Posterior cingulate gyrus (tissue), 11 donors: ENCODE measurements around the gene ARHGEF10L.

ENCODE experiments used
- DNase-seq, 10 donors: peaks; one replicate each; pipeline versions ENCODE4 v3.0.0 to v3.0.0-alpha.2; 2020 to 2021; ENCODE audit warnings: mixed read lengths in 3 of 10
- intact Hi-C: fragments of 100-400 bp; cut with DNase I; formaldehyde crosslinking; loops from one replicate; pipeline ENCODE4 v1.15.1; 2023

The ARHGEF10L gene

DNA sequence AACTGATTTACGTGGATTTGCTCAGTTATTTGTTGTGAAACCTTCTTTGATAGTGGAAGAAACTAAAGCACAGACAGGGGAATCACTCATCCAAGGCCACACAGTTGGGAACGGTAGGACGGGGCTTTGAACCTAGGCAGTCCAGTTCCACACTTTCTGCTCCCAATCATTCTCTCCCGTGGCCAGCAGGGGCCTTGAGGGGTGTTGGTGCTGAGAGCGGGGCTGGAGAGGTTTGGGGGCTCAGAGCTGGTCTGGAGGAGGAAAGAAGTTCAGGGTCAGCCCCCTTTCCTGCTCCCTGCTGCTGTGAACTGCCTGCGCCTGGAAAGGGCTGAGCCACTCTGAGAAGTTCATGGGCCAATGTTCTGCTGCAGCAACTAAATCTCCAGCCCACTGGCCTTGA is 184.2 kb downstream of the ARHGEF10L start:
- DNase-seq: no peak
- intact Hi-C loops: no loop called here

DNA sequence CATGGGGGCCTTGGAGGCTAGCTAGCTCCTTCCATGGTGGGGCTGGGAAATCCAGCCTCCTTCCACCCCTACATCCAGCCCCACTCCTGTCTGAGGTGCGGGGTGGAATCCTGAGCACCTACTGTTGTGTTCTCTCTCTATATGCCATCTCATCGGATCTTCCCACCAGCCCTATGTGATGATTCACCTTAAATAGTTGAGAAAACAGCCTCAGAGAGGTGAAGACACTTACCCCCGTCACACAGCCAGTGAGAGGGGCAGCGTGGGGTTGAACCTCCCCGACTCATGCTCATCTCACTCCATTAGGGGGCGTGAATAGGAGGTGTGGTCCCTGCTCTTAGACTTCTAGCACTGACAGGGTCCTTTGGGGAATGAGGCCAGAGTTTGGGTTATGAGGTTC is 184.7 kb downstream of the ARHGEF10L start:
- intact Hi-C loops: no loop called here
- DNase-seq: no peak

GRCh38 chr1:17725084-17725719 is 185.7 kb downstream of the ARHGEF10L start:
- intact Hi-C loops: no loop called here
- DNase-seq: no peak

GRCh38 chr1:17725811-17726582 is 186.5 kb downstream of the ARHGEF10L start:
- intact Hi-C loops: no loop called here
- DNase-seq: no peak

DNA sequence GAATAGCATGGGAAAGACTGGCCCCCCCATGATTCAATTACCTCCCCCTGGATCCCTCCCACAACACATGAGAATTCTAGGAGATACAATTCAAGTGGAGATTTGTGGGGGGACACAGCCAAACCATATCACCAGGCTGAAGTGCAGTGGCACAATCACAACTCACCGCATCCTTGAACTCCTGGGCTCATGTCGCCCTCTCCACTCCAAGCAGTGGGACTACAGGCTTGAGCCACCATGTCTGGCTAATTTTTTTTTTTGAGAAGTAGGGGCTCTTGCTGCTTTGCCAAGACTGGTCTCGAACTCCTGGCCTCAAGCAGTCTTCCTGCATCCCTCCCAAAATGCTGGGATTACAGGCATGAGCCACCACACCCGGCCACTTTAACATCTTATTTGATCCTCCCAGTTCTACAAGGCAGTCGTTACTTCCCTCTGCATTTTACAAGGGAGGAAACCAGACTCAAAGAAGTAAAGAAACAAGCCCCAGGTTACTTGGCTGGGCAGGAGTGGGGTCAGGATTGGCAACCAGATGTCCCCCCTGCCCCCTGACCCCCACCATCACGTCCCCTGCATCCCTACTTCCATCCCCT is 188.7 kb downstream of the ARHGEF10L start:
- DNase-seq: peak in 1 of 10 donors; percentile 48
- intact Hi-C loops: no loop called here

DNA sequence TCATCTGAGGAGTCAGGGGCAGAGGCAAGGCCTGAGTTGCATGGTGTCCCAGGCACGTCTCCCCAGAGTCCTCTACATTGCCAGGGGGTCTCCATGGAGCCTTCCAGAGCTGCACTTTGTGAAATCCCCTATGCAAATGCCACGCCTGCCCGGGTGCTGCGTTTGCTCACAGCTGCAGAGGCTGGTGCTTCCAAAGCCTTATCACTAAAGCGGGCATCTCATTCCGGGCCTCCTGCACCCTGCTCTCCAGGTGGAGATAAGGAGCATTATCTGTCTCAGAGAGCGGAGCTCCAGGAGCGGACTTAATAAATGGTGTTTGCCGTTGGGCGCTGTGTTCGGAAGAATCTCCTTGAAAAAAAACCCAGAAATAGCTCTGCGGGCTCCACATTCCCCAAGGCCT is 189.8 kb downstream of the ARHGEF10L start:
- DNase-seq: peak in 1 of 10 donors; percentile 19
- intact Hi-C loops: no loop called here

DNA sequence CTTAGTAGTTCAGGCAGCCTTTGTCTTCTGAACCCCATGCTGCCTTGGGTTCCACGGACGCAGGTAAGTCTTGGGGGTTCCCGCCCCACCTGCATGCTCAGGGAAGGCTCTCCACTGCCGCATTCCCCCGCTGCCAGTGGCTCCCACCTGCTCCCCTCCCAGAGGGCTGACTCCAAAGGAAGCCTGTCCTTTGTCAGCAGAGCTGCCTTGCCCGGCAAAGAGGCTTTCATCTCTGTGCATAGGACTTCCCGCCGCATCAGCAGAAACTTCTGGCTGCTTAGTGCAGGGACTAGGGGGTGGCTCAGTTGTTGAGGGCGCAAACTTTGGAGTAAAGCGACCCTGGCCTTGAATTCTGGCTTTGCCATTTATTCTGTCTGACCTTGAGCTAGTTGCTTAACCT is 190.4 kb downstream of the ARHGEF10L start:
- DNase-seq: no peak
- intact Hi-C loops: no loop called here

- intact Hi-C loops: no loop called here
- DNase-seq: peak in 1 of 10 donors; percentile 20
Measured at GRCh38 chr1:17731460-17731859, 192.0 kb downstream of the ARHGEF10L start.

- intact Hi-C loops: no loop called here
Measured at GRCh38 chr1:17732475-17732874, 193.0 kb downstream of the ARHGEF10L start.

GRCh38 chr1:17733661-17734060 is 194.2 kb downstream of the ARHGEF10L start:
- no peak for DNase-seq
- intact Hi-C loops: no loop called here

More at GRCh38 chr1:17732475-17732874, 193.0 kb downstream of the ARHGEF10L start:
- DNase-seq: peak in 1 of 10 donors; percentile 11

GRCh38 chr1:17734609-17735008 is 195.1 kb downstream of the ARHGEF10L start:
- DNase-seq: no peak
- intact Hi-C loops: no loop called here

GRCh38 chr1:17735348-17735747 is 195.8 kb downstream of the ARHGEF10L start:
- peak in 1 of 10 donors; percentile 33 for DNase-seq
- intact Hi-C loops: no loop called here

DNA sequence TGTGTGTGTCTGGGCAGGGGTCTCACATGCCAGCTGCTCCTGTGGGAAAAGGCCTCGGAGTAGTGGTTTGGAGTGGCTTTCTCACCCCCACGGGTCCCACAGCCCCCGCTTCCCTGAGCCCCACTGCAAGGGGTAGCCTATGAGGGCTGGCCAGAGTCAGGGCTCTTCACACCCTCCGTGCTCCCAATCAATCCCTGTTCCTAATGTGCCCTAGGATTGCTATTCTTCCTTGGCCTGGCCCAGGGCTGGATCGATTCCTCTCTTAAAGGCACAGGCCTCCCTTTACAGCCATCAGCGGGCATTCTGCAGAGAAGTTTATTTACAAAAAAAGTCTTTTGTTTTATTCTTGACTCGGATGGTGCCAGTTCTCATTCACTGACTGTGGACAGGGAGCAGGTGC is 196.3 kb downstream of the ARHGEF10L start:
- DNase-seq: peak in 1 of 10 donors; percentile 61
- intact Hi-C loops: no loop called here

- intact Hi-C loops: no loop called here
- peak in 1 of 10 donors; percentile 32 for DNase-seq
Measured at GRCh38 chr1:17736625-17737024, 197.1 kb downstream of the ARHGEF10L start.

DNA sequence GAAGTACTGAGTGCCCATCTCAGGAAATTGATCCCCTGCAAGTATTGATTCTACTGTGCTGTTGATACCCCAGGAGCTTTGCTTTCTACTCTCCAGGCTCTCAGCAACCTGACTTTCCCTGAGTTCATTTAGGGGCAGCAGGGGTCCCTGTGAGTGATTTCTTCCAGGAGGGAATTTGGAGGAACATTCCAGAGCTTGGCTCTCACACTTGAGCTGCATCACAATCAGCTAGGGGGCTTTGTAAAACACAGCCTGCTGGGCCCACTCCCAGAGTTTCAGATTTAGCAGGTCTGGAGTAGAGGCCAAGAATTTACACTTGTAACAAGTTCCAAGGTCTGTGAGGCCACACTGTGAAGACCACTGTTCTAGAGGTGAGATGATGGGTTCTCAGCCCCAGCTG is 199.6 kb downstream of the ARHGEF10L start:
- intact Hi-C loops: no loop called here
- DNase-seq: peak in 1 of 10 donors; percentile 8

DNA sequence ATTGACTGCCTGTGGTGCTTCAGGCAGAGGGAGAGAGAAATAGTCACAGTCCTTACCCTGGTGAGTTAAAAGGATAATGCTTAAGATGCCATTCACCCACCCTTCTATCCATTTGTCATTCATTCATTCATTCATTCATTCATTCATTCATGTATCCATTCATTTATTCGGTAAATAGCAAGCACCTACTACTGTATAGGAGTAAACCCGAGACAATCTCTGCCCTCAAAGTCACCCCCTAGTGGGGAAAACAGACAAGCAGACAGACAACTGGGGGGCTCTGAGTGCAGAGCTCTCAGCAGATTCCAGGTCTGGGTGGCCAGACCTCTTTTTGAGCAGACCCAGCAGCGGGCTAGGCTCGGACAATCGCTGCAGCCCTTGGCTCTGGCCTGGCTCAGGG is 201.6 kb downstream of the ARHGEF10L start:
- intact Hi-C loops: no loop called here

DNA sequence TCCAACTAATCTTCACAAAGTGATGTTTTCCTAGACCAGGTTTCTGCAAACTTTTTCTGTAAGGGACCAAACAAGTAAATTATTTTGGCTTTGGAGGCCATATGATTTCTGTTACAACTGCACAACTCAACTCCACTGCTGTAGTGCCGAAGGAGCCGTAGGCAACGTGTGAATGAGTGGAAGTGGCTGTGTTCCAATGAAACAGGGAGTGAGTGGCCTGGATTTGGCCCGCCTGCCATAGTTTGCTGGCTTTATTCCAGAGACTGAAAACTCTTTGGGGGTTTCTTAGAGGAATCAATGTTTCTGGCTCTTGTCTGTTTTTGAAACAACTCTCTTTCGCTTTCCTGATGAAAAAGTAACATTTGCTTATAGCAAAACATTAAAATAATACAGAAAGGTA is 203.1 kb downstream of the ARHGEF10L start:
- intact Hi-C loops: no loop called here
- DNase-seq: peak in 1 of 10 donors; percentile 61

More for the DNA sequence above, 201.6 kb downstream of the ARHGEF10L start:
- peak in 1 of 10 donors; percentile 41 for DNase-seq

DNA sequence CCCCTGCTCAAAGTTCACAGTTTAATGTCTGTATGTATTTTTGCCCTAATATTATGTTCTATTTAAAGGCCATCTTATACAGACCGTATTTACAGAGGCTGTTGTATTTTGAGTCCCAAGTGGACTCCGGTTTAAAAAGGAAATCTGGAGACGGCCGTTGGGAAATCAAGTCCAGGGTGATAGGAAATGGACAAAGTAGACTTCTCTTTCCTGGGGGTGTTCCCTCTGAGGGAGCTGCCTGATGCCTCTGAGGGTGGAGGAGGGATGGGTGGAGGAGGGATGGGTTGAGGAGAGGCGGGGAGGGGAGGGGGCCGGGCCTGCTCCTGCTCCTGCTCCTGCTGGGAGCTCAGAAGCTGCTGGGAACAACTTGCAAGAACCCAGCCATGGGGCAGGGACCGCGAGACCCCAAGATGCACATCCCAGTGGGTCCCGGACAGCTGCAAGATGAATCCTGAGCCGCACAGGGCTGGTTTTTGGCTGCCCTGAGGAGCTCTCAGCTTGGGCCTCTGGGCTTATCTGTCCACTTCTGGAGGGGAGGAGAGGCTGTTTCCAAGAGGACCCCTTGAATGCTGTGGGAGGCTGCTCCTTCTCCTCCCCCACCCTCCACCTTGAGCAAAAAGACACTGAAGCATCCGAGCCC is 203.6 kb downstream of the ARHGEF10L start:
- intact Hi-C loops: no loop called here
- peak in 1 of 10 donors; percentile 55 for DNase-seq

- intact Hi-C loops: no loop called here
- DNase-seq: peak in 1 of 10 donors; percentile 55
Measured at GRCh38 chr1:17743925-17744324, 204.4 kb downstream of the ARHGEF10L start.

DNA sequence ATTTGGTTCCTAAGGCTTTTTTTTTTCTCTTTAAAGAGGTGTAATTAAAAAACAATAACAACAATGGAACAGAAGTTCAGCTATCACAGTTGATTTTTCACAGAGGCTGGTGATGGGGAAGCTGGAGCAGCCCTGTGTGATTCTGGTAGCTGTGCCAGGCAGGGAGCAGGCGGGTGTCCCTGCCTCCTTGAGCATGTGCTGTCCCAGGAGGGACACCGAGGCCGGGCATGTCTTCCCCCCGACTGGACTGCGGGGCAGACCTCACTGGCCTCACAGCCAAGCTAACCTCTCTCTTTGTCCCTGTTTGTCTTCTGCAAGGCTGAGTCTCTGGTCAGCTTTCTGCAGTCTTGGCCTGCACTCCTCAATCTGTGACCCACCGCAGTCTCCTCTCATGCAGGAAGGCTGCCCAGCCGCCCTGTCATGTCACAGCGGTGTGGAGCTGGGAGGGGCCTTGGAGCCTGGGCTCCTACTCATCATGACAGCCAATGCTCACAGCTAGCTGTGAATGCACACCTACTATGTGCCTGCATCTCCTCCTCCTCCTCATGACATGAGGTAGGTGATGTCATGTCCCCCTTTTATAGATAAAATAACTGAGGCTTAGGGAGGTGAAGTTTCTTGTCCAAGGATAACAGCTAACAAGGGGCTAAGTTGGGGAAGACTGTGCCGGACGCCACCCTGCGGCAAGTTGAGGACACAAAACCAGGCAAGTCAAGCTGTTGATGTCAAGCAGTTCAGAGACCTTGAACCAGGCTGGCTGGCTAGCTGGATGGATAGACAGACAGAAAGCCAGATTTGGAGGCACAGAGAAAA is 205.4 kb downstream of the ARHGEF10L start:
- intact Hi-C loops: no loop called here
- peak in 2 of 10 donors; percentile 19 to 56 for DNase-seq
